ENCODE data around the gene TMEM108.
A peak's percentile ranks its signal among the peaks of the same experiment; 100 is the strongest.

TMEM108 gene

GRCh38 chr3:133168025-133168401, 129.8 kb downstream of the TMEM108 start:
- no peak for FAIRE-seq

- peak; percentile 92 for FAIRE-seq
Observed at GRCh38 chr3:133169331-133170068, 131.3 kb downstream of the TMEM108 start.

DNA sequence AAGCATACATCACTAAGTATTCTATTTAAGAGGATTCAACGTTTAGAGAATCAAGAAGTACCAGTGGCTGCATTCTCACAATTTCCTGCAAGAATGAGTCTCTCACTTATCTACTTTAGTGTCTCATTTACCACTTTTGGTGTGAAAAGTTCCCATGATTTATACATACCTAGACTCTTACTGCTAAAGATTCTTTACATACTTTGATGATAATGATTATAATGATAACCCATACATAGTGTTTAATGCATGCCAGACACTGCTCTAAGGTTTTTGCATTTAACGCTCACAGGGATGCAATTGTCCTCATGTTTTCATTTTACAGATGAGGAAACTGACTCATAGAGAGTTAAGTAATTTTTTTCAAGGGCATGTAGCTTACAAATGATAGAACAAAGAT, 133.6 kb downstream of the TMEM108 start:
- no peak for FAIRE-seq

DNA sequence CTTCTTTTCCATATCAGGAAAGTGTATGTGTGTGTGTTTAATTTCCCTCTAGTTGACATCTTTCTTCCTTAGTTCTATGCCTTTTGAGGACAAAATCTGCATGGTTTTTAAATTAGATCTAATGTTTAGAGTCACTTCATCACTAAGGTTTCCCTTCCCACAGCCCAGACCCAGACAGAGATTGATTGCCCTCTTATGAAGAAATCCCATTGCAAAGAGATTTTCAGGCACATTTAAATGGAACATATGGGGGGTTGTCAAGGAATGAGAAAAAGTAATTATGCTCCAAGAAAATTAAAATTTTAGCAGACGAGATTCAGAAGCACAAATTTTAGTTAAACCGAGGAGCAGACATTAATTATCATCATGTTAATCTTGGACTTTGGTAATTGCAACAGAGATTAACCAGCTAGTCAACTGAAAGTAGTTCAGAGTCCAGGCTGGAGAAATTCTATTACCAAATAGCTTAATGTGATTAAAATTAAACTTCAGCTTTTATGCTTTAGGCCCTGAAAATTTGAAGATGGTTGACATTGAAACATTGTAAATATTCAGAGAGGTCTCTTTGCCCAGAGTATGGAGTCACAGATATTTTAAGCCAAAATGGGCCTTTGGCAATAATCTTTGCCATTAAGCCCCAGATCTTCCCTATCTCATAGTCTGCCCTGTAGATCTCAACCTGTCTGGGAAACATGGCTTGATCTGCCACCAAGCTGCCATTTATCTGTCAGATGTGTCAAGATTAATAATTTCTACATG, 143.4 kb downstream of the TMEM108 start:
- no peak for FAIRE-seq

GRCh38 chr3:133187870-133188379, 149.7 kb downstream of the TMEM108 start:
- FAIRE-seq, result no peak

GRCh38 chr3:133188996-133189395, 150.8 kb downstream of the TMEM108 start:
- FAIRE-seq, result no peak

GRCh38 chr3:133189893-133190292, 151.7 kb downstream of the TMEM108 start:
- FAIRE-seq, result no peak

DNA sequence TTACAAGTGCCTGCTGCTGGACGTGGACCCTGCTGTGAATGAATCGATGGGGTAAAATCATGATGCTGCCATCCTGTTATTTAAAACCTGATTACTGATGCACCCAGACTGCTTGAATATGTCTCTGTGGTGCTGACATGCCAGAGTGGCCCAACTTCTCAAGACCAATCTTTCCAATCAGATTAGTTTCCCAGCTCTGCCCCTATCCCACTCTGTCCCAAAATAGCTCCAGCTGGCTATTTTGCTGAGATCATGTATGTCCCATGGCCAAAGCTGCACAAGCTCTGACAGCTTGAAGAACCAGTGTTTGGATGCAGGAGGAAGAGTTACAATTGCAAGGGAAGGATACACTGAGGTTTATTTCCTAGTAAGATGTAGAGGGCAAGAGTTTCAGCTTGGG, 153.6 kb downstream of the TMEM108 start:
- no peak for FAIRE-seq

DNA sequence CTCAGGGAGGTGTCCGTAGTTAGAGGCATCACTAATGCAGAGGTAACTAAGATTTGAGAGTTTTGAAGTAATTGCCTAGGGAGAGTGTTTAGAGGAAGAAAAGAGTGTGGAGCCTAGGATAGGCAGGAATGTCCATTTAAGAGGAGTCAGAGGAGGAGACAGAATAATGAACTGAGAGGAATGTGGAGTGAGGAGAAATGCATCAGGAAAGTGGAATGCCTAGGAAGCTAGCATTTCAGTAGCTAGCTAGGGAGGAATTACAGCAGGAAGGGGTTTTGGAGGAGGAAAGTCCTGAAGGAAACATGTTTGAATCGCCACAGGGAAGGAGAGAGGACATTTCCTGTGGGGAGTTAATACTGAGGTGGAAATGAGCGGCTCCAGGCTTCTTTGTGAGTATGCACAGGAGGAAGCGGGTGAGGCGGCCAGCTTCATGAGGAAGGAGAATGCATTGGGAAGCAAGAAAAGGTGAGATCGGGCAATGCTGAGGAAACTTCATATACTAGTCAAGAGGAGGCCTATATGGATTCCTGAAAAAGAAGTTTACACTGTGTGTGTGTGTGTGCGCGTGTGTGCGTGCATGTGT, 154.3 kb downstream of the TMEM108 start:
- no peak for FAIRE-seq

GRCh38 chr3:133192967-133193366, 154.8 kb downstream of the TMEM108 start:
- no peak for FAIRE-seq

DNA sequence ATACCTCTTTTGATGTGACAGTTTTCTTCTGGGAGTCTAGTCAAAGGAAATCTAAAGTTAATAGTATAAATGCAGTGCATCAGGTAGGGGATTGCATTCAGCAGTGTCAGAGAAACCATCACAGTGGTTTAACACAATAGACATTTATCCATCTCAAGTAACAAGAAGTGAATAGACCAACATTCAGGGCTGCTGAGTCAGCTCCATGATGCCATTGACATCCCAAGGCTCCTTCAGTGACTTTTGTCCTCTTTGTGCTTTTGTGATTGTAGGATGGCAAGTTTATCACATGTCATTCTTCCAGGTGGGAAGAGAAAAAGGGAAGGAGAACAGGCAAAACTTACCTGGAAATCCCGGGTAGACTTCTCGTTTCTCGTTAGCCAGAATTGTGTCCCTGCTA, 158.3 kb downstream of the TMEM108 start:
- FAIRE-seq, result no peak

- FAIRE-seq, result no peak
Observed at GRCh38 chr3:133197619-133198018, 159.4 kb downstream of the TMEM108 start.

- FAIRE-seq, result no peak
Observed at GRCh38 chr3:133206921-133207320, 168.7 kb downstream of the TMEM108 start.

GRCh38 chr3:133208184-133208583, 170.0 kb downstream of the TMEM108 start:
- no peak for FAIRE-seq

GRCh38 chr3:133209871-133210550, 171.8 kb downstream of the TMEM108 start:
- no peak for FAIRE-seq

DNA sequence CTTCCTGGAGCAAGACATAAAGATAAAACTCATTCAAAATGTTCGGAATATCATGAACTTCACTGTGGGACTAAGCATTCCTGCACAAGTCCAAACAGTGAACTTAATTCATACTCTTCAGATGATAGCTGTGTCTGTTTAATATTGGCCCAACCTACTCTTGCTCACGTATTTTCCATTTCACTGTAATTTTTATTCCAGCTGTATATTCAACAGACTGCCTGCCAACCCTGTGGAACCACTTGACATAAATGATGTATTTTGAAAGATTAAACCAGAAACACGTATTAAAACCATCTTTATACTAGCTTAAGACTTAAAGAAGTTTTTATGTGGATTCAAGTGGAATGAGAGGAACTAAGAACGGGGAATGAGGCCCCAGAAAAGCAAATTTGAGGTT, 172.5 kb downstream of the TMEM108 start:
- FAIRE-seq, result no peak

DNA sequence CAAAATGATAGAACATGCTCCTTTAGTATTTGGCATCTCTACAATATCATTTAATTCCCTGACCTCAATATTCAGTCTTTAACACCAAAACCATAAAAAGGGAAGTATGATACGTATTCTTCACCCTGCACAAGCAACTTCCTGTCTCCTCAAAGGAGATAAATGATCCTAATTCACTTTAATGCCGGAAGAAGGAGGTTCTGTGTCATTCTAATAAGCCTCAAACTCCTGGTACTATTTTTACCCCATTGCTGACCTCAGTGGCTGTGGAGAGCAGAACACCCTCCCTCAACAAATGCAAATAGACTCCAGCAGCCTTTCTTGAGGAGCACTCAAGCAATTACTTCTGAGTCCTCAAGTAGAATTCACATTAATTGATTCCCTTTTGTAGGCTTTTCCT, 173.3 kb downstream of the TMEM108 start:
- peak; percentile 89 for FAIRE-seq

DNA sequence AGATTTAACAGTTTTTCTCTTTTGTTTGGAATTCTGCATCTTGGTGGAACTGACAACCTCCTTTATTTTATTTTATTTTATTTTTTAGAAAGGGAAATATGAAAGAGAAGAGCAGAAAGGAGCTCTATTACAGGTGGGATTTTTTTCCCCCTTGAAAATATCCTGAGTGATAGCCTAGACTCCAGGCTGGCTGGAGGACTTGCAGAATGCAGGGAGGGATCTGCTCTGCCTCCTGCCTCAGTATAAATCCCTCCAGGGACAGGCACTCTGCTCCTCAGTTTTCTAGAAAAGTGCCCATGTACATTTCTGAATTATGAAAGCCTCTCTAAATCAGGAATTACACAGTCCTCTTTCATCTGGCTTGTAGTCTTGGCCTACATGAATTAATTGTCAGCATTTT, 173.7 kb downstream of the TMEM108 start:
- FAIRE-seq, result no peak

- no peak for FAIRE-seq
Observed at GRCh38 chr3:133213937-133214336, 175.7 kb downstream of the TMEM108 start.

- FAIRE-seq, result no peak
Observed at GRCh38 chr3:133227813-133228212, 189.6 kb downstream of the TMEM108 start.

DNA sequence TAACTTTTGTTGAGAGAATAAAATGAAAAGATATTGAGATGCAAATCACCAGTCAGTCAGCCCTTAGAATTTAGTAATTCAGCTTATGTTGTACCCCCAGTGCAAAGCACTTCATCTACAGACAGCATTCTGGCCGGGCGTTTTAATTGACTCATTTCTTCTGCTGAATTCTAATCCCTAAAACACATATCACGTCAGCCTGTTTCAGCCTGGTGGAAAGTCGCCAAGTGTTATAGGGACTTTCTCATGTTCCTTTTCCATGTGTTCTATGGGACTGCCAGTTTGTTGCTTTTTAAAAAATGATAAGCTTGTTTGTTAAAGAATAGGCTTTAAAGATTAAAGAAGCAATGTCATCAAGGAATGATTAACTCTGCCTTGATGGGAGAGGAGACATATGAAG, 192.0 kb downstream of the TMEM108 start:
- FAIRE-seq, result no peak

- no peak for FAIRE-seq
Observed at GRCh38 chr3:133236901-133237300, 198.7 kb downstream of the TMEM108 start.

GRCh38 chr3:133237380-133237779, 199.2 kb downstream of the TMEM108 start:
- FAIRE-seq, result no peak
